Pancreas (tissue), 10 donors: ENCODE results near the gene MT1F. TPM values are rescaled to one million over a fixed set of nuclear protein-coding genes. Genes with fewer than 3 reads are reported as not detected.
A peak's percentile ranks its signal among the peaks of the same experiment; 100 is the strongest.

Experiments
- ATAC-seq, 4 donors: fragments of 200-7000 bp; cut with Tn5 transposase; one replicate each; pipeline versions ENCODE4 v1.8.0 to v1.9.1; 2020; ENCODE audit warnings: mild to moderate bottlenecking in 4 of 4, moderate library complexity in 4 of 4
- DNase-seq, 6 donors: peaks; one replicate each; pipeline ENCODE4 v3.0.0-alpha.2; 2020
- FAIRE-seq: peaks from 2 replicates; lab custom pipeline; 2012; peaks lifted over from hg19 to GRCh38; lab: Jason Lieb, UNC
- H3K27ac ChIP-seq, 4 donors: fragments of 200-600 bp; sonication (generic); 1 replicate in 3 of 4; 2 replicates in 1 of 4; pipeline versions ENCODE4 v1.5.0 to v1.8.0; 2020
- H3K27me3 ChIP-seq, 4 donors: fragments of 200-600 bp; one replicate each; pipeline ENCODE4 v1.8.0; 2021
- H3K36me3 ChIP-seq, 3 donors: fragments of 200-600 bp; sonication (generic) in 1 of 3; one replicate each; pipeline versions ENCODE4 v1.5.0 to v1.8.0; 2020 to 2021
- H3K4me1 ChIP-seq, 3 donors: fragments of 200-600 bp; one replicate each; pipeline ENCODE4 v1.8.0; 2021
- H3K4me3 ChIP-seq, 4 donors: fragments of 200-600 bp; sonication (generic) in 2 of 4; one replicate each; pipeline versions ENCODE4 v1.5.0 to v1.8.0; 2020 to 2021
- H3K9me3 ChIP-seq, 4 donors: fragments of 200-600 bp; one replicate each; pipeline ENCODE4 v1.8.0; 2021
- whole genome bisulfite sequencing, 2 donors: extraction: QIAGEN DNeasy Blood & Tissue Kit; methylation state at CpG; one replicate each; pipeline ENCODE4 v1.1.7; 2013; 5-methylcytosine and 5-hydroxymethylcytosine counted together
- intact Hi-C, 3 donors: fragments of 100-400 bp; cut with DNase I; formaldehyde crosslinking; loops; one replicate each; pipeline versions ENCODE4 v1.11.1 to v1.14.2; 2022
- polyA plus RNA-seq, 2 donors: library from polyadenylated mRNA; stranded (reverse); fragments of 200-250 nt; gene quantifications; one replicate each; pipeline ENCODE4 v1.2.3, GENCODE V29; 2013
- total RNA-seq, 6 donors: library from RNA; stranded (reverse); fragmentation: NEBNext Ultra II Directional in 4 of 6; extraction: Animal tissue kit (Norgen Biotek cat#: 25700) in 4 of 6; gene quantifications; one replicate each; pipeline versions ENCODE4 v1.2.1 to v1.2.4, GENCODE V29; 2021 to 2023
- TF ChIP-seq, protein P1 (sequence below), 4 donors: fragments of 200-600 bp; sonication (generic) in 3 of 4; IDR thresholded peaks; one replicate each; pipeline versions ENCODE4 v1.5.0 to v1.8.0; 2021; ENCODE audit warnings: antibody characterized with exemption in 4 of 4
- donor health status: healthy with polysubstance abuse.
- donor health status: DM: no; HTN: no; CAD: no; lungs with moderate emphysema.
- donor health status: DM: no; HTN: no; CAD: no.
- donor health status: control.
- donor health status: control.
- donor health status: Bipolar disorder and iron deficiency.
- donor health status: DM: yes; HTN: yes; CAD: no.
- donor health status: DM: no; HTN: no; CAD: no.
- donor health status: DM: no; HTN: no; CAD: no.
- donor health status: DM: yes; HTN: yes; CAD: no.

Gene MT1F
- total and polyA plus RNA-seq, 8 donors: 29.1 to 201 (median 48.3) TPM

DNA sequence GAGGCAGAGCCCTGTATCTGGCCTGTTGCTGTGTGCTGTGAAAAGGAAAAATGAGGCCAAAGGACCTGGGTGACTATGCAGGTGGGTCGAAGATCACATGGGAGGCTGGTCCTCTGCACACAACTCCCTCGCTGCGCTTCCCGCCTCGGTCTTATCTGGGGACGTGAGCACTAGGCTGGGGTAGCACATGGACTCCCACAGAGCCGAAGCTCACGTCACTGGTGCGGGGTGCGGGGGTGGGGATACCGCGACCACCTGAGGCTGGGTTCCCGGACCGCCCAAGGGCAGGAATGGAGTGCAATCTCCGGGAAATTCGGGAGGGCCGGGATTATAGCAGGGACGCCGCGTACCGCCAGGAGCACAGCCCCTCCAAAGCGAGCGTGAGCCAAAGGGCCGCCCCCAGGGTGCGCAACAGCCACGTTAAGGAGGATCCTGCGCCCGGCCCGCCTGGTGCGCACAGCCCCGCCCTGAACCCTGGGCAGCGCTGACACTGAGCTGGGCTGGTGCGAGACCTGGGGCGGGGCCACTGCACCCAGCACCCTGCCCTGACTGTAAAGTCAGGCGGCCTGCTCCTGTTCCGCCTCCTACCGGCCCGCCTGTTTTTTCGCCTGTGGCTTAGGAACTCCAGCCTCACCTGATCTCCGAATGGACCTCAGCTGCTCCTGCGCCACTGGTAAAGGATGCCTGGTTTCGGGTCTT lies 14.5 kb upstream of the MT1F start:
- DNase-seq: peak; percentile 87 to 95 (median 88)
- Histone ChIP-seq H3K27ac (peak overlapping the region; percentile 24 to 72 (median 46)), H3K4me1 (peaks cover 5 to 17% (median 8%) of the 10 kb centered on the region in 3 donors), H3K9me3 (no peaks in the 10 kb centered on the region), H3K4me3 (peak overlapping the region; percentile 7 to 47 (median 30)), H3K36me3 (no peaks in the 10 kb centered on the region), H3K27me3 (no peaks in the 10 kb centered on the region)
- intact Hi-C loops: no loop called here
- peak; percentile 95 to 97 (median 96) for ATAC-seq
- WGBS, 2 donors: 3 to 4% methylated on average over 38 to 42 of the region's 42 CpGs
- no peak for FAIRE-seq
- TF ChIP-seq, protein P1, sequence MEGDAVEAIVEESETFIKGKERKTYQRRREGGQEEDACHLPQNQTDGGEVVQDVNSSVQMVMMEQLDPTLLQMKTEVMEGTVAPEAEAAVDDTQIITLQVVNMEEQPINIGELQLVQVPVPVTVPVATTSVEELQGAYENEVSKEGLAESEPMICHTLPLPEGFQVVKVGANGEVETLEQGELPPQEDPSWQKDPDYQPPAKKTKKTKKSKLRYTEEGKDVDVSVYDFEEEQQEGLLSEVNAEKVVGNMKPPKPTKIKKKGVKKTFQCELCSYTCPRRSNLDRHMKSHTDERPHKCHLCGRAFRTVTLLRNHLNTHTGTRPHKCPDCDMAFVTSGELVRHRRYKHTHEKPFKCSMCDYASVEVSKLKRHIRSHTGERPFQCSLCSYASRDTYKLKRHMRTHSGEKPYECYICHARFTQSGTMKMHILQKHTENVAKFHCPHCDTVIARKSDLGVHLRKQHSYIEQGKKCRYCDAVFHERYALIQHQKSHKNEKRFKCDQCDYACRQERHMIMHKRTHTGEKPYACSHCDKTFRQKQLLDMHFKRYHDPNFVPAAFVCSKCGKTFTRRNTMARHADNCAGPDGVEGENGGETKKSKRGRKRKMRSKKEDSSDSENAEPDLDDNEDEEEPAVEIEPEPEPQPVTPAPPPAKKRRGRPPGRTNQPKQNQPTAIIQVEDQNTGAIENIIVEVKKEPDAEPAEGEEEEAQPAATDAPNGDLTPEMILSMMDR (IDR thresholded peaks at IDR 0.05): peak in 3 of 4 donors; percentile 21 to 45 (median 28)

DNA sequence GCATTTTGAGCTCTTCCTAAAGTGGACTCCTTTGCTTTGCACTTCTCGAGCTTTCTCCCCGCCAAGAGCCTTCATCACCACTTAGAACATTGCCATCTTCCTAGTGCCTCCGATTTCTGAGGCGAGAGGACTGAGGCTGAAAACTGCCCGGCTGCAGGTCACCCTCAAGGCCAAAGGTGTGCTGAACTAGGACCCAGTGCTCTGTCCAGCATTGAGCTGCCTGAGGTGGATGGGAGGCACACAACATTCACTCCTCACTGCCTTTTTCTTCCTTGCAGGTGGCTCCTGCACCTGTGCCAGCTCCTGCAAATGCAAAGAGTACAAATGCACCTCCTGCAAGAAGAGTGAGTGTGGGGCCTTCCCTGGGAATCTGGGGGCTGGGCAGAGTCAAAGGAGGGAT lies 13.9 kb upstream of the MT1F start:
- H3K27ac ChIP-seq: peak overlapping the region in 2 of 4 donors; percentile 49 to 72
- ATAC-seq: no peak
- no peak for FAIRE-seq
- DNase-seq: no peak
- H3K4me3 ChIP-seq: peak overlapping the region in 2 of 4 donors; percentile 44 to 47
- TF ChIP-seq, protein P1 (IDR thresholded peaks at IDR 0.05): no peak
- intact Hi-C loops: no loop called here
- H3K27me3 ChIP-seq: no peaks in the 10 kb centered on the region
- no peaks in the 10 kb centered on the region for H3K9me3 ChIP-seq
- H3K4me1 ChIP-seq: peaks cover 4 to 13% (median 5%) of the 10 kb centered on the region in 3 donors
- no peaks in the 10 kb centered on the region for H3K36me3 ChIP-seq
- WGBS, 2 donors: 34 to 48% methylated on average over 5 of the region's 5 CpGs

DNA sequence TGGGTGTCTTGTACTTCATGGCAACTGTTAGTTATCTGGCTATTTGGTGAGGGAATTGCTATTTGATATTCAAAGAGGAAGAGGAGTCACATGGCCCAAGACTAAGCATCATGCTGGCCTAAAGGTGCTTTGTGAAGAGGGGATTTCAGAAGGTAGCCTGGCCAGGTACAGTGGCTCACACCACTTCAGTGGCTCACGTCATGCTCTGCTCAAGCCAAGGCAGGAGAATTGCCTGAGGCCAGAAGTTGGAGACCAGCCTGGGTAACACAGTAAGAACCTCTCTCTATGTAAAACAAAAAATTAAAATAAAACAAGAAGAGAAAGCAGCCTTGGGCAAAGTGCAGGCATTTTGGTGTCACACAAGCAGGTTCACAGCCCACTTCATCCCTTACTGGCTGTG lies 12.4 kb upstream of the MT1F start:
- no peak overlapping the region for H3K4me3 ChIP-seq
- TF ChIP-seq, protein P1 (IDR thresholded peaks at IDR 0.05): no peak
- H3K4me1 ChIP-seq: peaks cover 0 to 7% (median 5%) of the 10 kb centered on the region in 3 donors
- ATAC-seq (no peak), DNase-seq (no peak), FAIRE-seq (no peak)
- no peaks in the 10 kb centered on the region for H3K27me3 ChIP-seq
- no peaks in the 10 kb centered on the region for H3K9me3 ChIP-seq
- H3K36me3 ChIP-seq: no peaks in the 10 kb centered on the region
- 92% methylated on average over 1 of the region's 1 CpG for WGBS, 2 donors
- intact Hi-C loops: no loop called here
- no peak overlapping the region for H3K27ac ChIP-seq

DNA sequence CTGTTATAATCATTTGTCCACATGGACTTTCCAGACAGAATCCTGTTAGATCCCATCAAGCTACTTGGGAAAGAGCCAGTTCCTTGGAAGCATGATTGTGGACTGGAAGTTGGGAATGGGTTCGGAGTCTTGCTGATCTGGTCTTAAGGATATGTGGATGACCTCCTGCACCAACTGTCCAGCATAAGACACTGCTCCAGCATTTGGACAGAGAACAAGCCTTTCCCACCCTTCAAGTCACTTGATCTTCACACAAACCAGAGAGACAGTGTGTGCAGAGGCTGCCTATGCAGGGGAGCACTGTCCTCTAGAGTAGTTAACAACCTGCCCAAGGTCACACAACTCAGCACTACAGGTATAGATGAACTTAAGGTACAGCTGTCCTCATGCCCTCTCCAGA lies 11.9 kb upstream of the MT1F start:
- ATAC-seq (no peak), FAIRE-seq (no peak), DNase-seq (no peak)
- H3K4me3 ChIP-seq: no peak overlapping the region
- no peak overlapping the region for H3K27ac ChIP-seq
- no peaks in the 10 kb centered on the region for H3K9me3 ChIP-seq
- H3K36me3 ChIP-seq: no peaks in the 10 kb centered on the region
- TF ChIP-seq, protein P1 (IDR thresholded peaks at IDR 0.05): no peak
- peaks cover 0 to 7% (median 5%) of the 10 kb centered on the region in 3 donors for H3K4me1 ChIP-seq
- WGBS, 2 donors: 0% methylated on average over 1 of the region's 1 CpG
- intact Hi-C loops: no loop called here
- no peaks in the 10 kb centered on the region for H3K27me3 ChIP-seq
